Suppressor macrophage (primary cell): ENCODE data around the gene CDC42BPB.
A peak's percentile ranks its signal among the peaks of the same experiment; 100 is the strongest.

Source experiments
- DNase-seq, 4 experiments: peaks; one replicate each; pipeline ENCODE4 v3.0.0-alpha.2; 2020 to 2022

CDC42BPB gene

DNA sequence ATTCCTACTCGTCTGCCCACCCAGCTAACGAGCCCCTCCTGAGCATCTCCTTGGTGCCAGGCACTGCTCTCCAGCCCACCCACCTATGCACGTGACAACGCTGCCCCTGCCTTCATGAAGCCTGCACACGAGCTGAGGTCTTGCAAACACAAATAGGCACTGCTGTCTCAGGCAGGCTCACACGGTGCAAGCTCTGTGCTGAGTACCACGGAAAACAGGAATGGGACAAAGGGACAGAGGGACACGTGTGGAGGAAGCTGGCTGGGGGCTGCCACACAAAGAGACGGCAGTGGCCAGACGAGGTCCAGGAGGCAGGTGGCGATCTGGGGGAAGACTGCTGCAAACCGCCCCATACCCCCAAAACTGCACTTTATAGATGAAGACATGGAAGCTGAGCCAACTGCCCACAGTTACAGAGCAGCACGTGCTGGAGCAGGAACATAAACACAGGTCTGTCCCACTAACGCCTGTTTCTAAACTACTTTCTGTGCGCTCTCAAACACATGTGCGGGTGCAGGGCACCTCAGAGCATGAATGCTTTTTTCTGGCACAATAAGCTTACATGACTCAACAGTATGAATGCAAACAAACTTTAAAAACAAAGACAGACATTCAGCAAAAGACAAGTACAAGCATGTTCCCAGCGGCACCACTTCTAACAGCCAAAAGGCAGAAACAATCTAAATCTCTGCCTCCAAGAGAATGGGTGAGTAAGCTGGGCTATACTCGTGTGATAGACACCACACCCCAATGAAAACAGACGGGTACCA, 70.4 kb downstream of the CDC42BPB start:
- no peak for DNase-seq

DNA sequence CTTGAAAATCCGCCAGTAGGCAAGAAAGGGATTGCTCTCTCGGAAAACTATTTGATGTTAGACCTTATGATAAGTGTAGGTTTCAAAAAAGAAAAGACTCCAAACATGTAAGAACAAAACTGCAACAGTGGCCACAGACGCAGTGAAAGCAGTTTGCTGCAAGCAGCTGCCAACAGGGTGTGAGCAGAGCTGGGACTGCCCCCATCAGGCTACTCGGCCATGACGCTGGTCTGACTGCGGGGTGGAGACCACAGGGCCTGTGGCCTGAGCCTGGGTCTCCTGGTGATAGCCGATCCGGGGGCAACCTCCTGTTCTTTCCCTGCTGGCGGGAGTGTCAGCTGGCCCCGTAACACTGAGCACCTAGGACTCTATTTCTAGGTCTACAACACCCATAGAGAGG, 71.7 kb downstream of the CDC42BPB start:
- DNase-seq = no peak

DNA sequence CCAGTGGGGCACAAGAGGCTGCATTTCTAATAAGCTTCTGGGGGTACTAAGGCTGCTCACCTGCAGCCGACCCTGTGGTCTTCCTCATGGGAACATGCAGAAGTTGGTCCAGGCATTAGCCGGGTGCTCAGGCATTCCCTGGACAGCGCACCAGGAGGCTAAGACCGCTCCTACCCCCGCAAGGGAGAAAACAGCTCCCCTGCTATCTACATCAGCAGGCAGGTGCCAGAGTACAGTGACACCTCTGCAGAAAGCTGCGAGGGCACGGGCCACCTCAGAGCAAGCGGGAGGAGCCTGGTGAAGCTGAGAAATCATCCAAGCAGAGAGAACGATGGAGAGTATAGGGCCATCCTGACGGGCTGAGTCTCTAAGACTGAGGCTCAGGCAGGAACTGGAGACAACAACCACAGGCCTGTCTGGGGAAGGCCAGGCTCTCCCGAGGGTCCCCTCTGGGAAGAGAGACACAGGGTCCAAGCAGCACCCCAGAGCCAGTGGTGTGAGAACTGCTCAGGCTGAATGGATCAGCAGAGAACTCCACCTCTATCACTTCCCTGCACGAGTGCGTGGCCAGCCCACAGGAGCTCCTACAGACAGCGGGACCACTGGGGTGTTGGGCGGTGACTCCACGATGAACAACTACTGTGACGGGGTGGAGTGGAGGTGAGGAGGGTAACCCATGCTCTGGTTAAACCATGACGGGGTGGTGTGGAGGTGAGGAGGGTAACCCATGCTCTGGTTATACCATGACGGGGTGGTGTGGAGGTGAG, 72.8 kb downstream of the CDC42BPB start:
- no peak for DNase-seq

DNA sequence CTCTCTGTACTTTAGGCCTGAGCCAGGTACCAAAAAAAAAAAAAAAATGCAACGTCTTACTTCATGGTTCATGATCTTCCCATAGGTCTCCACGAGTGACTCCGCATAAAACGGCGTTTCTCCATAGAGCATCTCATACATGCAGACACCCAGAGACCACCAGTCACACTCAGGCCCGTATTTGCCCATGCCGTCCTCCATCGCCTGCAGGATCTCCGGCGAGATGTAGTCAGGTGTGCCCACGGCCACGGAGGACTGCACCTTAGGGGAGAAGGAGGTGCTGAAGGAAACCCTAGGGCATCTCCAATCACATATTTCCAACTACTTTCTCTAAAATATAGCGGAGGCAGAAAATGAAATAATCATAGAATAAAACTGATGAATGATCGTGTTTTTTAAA, 73.9 kb downstream of the CDC42BPB start:
- no peak for DNase-seq

DNA sequence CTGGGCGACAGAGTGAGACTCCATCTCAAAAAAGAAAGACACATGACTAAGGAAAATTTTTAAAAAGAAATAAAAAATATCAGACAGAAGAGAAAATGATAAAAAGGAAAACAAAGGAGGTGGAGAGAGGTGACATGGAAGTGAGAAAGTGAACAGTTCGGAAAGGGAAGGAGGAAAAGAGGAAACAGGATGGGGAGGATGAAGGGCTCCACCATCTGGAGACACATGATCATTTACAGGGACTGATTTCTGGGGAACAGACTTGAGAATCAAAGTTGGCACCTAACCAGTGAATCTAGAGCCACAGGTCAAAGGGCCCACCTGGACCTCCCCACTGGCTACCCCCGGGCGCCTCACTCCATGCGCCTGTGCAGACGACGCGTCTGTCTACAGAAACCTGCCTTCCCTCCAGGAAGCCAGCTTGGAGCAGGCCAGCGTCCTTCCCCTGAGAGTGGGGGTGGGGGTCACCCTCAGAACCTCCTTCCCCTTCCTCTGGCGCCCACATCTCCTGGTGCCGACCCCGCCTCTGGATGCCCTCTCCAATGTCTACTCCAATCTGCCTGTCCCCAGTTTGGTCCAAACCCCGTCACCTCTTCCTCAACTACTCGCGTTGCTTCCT, 74.4 kb downstream of the CDC42BPB start:
- peak in 2 of 4 experiments; percentile 7 to 22 for DNase-seq

DNA sequence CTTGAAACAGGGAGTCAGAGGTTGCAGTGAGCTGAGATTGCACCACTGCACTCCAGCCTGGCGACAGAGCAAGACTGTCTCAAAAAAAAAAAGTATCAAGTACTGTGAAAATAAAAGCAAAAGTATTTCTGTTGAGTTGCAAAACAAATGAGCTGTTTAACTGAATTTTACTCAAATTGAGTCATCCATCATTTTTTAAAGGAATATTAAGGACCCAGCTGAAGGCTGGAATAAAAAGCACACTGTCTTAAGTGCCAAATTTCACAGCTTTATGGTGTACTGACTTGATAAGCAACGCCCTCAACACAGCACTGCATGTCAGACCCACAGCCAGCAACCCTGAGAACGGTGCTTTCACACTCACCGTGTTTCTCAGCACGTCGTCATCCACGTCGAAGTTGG, 76.9 kb downstream of the CDC42BPB start:
- no peak for DNase-seq

DNA sequence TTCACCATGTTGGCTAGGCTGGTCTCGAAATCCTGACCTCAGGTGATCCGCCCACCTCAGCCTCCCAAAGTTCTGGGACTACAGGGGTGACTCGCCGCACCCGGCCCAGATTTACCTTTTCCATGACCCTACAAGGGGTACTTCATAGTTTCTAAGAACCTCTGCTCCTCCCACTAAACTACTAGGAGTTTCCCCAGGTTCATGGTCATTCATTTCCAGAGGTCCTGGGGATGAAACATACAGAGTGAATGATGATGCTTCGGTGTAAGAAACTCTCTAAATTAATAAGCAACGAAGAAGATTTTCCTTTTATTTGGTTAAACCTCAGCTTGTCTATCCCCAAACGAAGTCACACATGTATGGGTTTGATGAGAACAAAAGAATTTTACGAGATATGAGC, 77.9 kb downstream of the CDC42BPB start:
- DNase-seq = no peak

DNA sequence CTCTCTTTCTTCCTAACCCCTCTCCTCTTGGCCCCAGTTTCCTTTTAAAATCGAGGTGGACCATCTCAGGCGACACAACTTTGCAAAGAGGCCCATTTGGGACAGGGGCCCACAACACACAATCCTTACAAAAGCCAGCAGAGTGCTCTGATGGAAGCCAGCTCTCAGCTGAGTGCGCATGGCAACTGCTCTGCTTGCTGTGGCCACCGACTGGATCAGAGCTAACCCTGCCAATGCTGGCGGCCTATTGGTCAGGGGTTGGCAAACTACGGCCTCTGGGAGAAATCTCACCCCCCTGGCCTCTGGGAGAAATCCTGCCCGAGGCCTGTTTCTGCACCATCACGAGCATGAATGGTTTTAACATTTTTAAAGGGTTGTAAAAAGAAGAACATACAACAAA, 79.9 kb downstream of the CDC42BPB start:
- no peak for DNase-seq

DNA sequence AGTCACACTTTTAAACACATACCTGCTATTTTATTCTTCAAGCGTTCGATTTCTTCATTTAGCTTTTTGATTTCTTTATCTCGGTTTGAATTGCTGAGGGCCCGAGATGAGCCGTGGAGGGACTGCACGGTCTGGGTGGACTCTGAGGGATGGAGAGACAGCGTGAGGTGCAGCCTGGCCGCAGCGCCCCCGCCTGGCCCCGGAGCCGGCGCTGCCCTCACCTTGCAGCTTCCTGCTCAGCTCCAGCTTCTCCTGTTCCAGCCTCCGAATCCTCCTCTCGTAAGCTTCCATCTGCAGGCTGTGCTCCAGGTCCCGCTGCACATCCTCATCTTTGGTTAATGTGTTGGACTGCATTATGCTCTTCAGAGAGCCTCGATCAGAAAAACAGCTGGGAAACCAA, 81.7 kb downstream of the CDC42BPB start:
- DNase-seq = no peak

DNA sequence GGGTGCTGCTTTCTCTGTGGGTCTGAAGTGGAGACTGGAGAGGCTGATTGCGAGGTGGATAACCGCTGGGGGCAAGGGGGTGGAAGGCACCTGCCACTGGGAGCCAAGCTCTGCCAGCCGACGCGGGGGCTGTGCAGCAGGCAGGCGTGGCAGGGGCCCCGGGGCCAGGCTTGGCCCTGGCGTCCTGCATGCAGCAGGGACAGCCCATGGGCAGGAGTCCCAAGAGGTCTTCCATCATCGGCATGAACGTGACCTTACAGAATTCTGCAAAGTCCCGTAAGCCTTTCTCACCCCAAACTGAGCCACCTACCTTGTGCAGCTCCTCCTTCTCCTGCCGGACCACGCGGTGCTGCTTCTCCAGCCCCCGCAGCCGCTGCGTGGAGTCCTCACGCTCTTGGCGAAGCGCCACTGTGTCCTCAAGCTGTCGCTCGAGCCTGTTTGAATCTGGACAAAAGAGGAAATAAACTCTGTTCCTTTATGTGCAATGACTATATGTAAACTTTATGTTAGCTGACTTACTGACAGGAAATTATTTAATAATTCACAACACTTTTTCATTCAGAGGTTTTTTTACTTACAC, 83.6 kb downstream of the CDC42BPB start:
- peak; percentile 58 to 85 (median 74) for DNase-seq

DNA sequence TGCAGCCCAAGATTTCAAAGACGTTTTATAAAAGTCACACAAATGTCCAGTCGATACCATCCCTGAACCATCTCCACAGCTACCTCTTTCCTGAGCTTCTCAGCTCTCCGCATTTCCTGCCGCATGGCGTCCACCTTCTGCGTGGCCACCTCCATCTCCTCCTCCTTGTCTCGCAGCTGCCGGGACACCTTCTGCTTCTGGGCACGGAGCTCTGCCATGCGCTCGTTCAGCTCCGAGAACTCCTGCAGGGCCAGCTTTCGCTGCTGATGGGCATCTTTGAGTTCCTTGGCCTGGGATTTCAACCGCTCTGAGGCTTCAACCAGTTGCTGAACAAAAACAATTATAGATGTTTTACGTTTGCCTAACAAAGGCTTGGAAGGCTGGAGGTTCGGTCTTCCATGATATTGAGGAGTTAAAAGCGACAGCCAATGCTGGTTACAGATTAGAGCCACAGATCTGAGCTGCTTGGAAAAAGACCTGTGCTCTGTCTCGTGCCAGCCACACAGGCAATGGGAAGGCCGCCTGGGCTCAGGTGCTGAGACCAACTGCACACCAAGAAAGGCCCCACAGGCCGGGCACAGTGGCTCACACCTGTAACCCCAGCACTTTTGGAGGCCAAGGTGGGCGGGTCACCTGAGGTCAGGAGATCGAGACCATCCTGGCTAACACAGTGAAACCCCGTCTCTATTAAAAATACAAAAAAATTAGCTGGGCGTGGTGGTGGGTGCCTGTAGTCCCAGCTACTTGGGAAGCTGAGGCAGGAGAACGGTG, 85.3 kb downstream of the CDC42BPB start:
- DNase-seq = no peak

DNA sequence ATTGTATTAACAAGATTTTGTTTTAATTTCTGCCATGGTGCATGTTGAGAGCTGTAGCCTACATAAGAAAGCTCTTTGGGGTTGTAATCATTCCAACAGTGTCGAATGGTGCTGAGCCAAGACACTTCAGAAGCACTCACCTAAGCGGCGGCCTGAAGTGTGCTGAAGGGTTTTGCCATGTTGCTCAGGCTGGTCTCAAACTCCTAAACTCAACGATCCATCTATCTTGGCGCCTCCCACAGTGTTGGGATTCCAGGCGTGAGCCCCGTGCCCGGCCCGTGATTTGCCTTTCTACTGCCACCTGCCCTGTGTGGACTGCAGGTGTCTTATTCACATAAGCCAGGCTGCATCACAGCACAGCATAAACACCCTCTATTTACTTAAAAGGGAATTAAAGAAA, 86.0 kb downstream of the CDC42BPB start:
- no peak for DNase-seq

DNA sequence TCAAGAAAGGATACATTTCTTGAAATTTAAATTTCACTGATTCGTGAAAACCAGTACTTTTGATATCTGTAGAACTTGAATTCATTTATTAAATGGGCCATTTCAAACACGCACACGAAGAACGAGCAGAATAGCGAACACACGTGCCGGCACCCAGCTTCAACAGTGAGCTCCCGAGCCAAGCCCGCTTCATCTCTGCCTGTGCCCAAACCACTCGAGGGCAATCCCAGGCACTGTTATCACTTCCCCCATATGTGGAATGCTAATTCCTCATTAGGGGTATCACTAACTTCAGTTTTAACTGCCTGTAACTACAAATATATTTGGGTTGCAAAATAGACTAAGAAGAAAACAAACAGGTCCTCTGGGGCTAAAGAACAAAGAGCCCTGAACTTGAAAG, 86.9 kb downstream of the CDC42BPB start:
- DNase-seq = no peak

DNA sequence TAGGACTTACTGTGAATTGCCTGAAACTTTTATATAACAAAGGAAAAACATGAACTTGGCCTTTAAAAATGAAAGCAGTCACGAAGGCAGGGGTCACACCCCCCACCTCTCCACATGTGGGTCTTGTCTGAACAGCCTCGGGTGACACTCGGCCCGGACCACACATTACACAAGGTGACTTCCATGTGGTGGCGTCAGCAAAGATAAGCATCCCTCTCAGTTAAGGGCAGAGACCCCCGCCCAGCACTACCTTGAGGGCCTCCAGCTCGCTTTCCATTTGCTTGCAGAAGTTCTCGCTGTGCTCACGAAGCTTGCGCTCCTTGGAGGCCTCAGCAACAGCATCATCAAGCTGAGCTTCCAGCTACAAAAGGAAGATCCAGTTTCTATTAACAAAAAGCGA, 87.4 kb downstream of the CDC42BPB start:
- no peak for DNase-seq

DNA sequence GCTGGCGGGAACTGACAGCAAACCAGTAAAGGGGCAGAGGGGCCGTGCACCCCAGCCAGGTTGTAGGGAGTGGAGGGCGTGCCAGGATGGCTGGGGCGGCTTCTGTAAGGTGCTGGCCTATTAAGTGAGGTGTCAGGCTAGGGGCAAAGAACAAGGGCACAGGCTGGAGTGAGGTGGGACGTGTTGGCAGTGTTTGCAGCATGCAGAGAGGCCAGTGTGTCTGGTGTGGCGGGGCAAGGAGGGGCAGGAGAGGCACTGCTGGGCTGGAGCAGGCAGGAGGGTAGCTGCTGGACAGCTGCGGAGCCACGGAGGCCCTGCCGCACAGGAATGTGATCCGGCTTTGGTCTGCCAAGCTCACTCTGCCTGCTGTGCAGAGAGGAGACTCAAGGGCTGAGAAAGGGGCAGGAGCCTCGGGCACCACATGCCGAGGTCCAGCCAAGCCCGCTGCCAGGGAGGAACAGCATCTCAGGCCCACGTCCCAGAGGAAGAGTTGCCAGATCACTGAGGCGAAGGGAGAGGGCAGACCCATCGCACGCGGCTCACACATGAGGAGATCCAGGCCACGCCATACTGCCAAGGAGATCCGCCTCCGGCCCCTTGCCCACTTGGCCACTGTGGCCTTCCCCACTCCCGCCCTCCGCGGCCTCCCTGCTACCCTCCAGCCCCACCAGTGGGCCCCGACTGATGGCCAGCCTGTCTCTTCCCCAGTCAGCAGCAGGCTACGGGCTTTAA, 88.1 kb downstream of the CDC42BPB start:
- DNase-seq = no peak

DNA sequence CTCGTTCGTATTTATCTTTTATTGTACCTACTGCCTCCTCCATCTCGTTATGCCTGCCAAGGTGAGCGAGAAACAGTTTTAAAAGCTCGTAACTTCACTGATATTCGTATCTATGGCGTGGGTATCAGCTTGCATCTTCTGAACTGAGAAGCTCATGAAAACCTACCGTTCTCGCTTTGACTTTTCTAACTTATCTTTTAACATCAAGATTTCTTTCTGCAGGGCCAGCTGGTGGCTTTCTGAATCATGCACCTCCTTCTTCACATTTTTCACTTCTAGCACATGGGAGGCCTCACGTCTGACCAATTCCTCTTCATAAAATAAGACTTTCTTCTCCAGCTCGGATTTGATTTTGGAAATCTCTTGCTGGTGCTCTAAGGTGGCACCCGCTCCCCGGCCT, 89.0 kb downstream of the CDC42BPB start:
- DNase-seq = no peak

DNA sequence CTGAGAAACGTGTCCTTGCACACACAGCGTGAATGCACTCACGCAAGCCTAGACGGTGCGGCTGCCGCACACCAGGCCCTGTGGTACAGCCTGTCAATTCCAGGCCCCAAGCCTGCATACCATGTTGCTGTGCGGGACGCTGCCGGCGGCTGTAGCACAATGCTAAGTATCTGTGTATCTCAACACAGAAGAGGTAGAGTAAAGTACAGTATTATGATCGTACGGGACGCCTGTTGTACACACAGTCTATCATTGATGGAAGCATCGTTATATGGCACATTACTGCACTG, 89.9 kb downstream of the CDC42BPB start:
- DNase-seq = no peak

DNA sequence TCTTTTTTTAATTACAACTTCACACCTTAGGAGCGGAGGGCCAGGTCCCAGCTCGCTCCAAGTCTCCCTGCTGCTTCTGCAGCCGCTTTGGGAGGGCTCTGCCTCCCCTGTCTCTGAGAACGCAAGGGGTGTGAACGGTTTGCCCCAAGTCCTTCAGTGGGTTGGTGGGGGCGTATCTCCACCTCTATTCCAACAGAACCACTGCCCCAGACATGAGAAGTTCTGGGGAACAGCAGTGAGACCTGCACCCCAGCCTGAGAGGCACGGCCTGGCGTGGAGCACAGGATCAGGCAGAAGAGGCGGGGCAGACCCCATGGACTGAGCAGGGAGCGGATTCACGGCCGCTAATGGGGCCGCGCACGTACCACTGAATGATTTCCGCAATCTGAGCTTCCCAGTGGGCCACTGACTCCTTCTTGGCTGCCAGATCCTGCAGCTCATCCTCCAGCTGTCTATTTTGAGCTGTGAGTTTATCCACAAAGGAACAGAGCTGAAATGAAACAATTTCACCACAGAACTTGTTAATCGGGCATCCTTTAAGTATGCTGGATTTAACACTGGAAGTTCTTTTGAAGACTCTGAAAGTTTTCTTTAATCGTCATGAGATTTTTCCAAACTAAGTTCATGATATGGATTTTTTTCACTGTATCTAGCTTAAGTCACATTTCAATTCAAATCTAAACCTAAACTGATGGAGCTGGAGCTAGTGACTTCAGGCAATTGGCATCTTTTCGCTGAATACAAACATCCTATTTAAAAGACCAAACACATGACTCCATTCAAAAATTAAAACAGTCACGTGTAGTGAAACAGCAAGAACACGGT, 90.5 kb downstream of the CDC42BPB start:
- no peak for DNase-seq

DNA sequence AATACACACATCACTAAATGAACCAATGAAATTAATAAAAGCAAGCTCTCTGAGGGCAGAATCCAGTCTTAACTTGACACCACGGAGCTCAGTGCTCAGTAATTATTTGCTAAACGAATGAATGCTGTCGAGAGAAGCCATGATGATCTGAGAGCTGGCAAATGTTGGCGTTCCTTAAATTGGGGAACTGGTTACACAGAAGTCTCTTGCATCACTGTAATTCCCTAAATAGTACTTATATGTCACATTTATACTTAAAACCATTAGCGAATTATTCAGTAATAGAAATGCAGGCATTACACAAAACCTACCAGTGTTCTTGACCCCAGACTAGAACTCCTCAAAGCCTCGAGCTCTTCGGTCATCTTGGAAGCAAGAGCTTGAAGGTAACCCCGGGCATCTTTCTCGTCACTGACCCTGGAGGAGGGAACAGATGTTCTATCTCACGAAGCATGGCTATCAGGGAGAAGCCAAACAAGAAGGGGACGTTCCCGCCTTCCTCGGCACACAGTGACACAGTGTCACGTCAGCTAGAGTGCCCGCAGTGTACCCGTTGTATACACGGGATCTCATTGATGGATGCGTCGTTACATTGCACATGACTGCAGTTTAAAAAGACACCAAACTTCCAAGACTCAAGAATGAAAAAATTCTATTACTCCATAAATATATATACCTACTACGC, 91.2 kb downstream of the CDC42BPB start:
- peak; percentile 32 to 63 (median 48) for DNase-seq

DNA sequence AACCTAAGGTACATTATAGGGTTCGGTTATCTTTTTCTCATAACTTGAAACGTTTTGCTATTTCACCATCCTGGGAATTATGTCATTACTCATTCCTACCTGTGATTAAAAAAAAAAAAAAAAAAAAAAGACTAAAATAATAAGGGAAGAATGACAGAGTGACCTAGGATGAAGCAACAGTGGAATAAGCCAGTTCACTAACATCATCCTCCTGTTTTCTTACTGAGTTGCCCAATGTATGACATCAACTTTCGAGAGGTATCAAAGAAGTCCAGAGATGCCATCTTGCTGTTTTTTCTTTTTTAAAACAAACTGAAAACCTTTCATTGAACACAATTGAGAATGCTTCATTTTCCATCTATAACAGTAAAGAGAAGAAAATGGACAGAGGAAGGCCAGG, 92.1 kb downstream of the CDC42BPB start:
- peak in 2 of 4 experiments; percentile 10 to 37 for DNase-seq
